Left kidney (tissue), 2 donors: ENCODE data around the gene KRTAP10-7. TPM values are rescaled to one million over a fixed set of nuclear protein-coding genes. Genes with fewer than 3 reads are reported as not detected.
"Not testable (repeated sequence)": the region's sequence is repeated elsewhere in the genome, so short reads cannot be mapped to it uniquely, and the experiment has no call there.

Source experiments
- DNase-seq: peaks from one replicate; pipeline ENCODE4 v3.0.0-alpha.2; 2013
- polyA plus RNA-seq: library from polyadenylated mRNA; unstranded; fragments of 120-200 nt; gene quantifications from one replicate; pipeline ENCODE4 v1.2.1, GENCODE V29; 2013; ENCODE audit not compliant: insufficient read length

KRTAP10-7 gene
- polyA plus RNA-seq, 1 donor, result not detected

DNA sequence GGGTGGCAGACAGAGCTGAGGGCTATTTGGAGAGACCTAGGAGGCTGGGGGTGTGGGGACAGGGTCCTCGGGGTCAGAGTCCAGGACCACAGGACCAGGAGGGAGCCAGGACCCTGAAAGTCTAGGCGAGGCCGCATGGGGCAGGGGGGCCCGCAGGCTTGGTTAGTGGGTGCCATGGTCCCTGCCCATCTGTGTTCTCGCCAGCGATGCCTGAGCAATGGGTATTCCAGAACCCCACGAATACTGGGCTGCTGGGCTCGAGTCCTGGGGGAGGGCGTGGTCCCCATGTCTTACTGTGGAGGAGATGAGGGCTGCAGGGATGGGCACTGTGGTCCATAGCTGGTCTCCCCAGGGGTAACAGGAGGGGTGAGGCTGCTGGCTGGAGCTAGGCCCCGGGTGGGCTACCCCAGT, 10.1 kb upstream of the KRTAP10-7 start:
- DNase-seq, result no peak

GRCh38 chr21:44590897-44591800, 9.2 kb upstream of the KRTAP10-7 start:
- not testable (repeated sequence) for DNase-seq

GRCh38 chr21:44591801-44592130, 8.6 kb upstream of the KRTAP10-7 start:
- DNase-seq, result not testable (repeated sequence)

DNA sequence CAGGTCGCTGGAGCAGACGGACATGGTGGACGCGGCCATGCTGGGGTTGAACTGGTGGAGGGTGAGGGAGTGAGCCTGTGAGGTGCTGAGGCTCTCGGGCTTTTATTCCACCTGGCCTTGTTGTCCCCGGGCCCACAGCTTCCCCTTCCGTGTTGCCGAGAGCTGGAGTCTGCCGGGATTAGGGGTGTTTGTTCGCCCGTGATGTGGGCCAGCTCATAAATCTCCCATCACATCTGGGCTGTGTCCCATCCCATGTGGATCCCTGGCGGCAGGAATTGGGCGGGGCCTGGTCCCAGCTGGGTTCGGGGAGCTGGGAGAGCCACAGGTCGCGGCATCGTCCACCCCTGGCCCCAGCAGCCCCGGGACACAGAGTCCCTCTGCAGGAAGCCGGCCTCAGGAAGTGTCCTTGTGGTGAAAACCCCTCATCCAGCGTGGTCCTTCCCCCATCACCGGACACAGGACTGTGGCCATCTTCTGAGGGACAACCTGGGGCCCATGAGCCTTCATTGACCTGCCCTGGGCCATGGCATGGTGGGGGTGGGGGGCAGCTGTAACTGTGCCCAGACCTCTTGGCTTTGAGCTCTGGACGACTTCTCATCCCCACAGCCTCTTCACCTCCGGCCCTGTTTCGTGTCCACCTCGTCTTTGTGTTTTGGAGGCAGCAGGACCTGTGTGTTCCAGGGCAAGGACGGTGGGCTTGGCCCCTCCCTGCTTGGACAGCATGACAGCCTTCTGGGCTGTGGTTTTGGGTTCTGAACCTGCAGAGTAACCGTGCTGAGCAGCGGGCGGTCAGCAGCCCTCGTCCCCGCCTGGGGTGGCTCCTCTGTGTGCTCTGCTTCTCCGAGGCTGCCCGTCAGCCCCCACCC, 7.7 kb upstream of the KRTAP10-7 start, which contains the start of gene KRTAP10-6:
Gene KRTAP10-6, minus strand, starts transcription at position 60 of the 866 bp plus-strand sequence. Its CDS starts 21 bp downstream, at position 39.
- no peak for DNase-seq

DNA sequence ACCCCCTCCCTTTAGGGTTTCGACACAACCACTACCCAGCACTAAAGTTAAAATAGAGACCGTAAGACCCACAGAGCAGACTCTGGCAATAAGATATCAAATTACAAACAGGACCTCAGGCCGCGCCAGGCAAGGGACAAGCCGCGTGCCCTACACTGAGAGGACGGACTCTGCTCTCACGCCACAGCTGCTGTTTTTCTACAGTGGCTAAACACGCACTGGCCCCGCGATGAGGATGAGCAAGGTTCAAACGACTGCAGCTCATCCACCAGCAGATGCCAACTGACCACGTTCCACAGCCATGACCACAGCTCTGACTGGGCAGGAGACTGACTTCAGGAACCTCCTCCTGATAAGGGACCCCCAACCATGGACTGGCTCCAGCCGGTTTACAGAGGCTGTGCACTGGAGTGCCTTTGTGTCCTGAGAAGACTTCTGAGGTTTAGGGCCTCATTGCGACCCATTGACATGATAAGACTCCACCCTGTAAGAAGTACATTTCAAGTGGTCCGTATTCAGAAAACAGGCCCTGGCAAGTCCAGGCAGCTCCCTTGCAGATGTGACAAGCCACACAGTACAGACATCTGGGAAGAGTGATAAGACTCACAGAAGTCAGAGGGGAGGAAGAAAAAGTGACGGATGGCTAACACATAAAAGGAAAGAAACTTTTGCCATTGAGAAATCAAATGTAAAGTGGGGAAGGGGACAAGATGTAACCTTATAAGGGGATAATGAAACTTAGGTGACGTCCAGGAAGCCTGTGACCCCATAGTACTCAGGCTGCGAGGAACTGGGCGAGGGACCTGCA, 6.6 kb upstream of the KRTAP10-7 start:
- DNase-seq, result peak; percentile 33

DNA sequence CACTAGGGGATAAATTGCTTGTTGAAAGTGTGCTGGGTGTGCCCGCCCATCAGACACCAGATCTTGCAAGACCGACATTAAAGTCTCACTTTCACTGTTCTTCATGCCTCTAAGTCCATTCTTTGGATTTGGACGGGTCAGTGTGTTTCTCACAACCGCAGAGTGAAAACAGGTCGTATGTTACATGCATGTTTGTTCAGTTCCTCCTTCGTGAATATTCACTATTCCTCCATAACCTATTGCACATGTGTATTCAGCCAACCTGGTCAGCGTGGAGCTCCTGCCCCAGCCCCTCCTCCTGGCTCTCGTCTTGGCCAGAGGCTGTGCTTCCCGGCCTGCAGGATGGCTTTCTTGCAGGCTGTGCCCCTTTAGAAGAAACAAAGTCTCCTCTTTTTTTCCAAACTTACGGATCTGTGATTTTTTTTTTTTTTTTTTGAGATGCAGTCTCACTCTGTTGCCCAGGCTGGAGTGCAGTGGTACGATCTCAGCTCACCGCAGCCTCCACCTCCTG, 5.9 kb upstream of the KRTAP10-7 start:
- DNase-seq, result no peak

GRCh38 chr21:44595524-44595923, 4.9 kb upstream of the KRTAP10-7 start:
- DNase-seq, result no peak

GRCh38 chr21:44596068-44596725, 4.2 kb upstream of the KRTAP10-7 start:
- DNase-seq, result no peak

DNA sequence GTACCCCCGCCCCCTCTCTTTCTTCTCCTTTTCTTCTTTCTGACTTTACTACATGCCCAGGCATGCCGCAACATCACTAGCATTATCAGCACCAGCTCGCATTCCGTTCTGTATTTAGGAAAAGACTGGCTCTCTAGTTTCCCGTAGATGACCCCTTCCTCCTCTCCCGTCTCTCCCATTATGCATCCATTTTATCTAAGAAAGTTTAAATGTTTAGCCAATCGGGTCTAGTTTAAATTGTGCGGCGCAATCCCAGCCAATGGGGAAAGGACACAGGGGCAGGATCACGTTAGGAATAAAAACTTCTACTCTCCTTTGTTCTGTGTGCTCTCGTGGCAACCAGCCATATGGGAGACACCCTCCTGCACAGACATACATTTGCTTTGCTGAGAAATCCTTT, 2.3 kb upstream of the KRTAP10-7 start:
- DNase-seq, result no peak

- DNase-seq, result no peak
These were observed 950 bp upstream of the KRTAP10-7 start for GRCh38 chr21:44599264-44600029.

- DNase-seq, result not testable (repeated sequence)
These were observed 694 bp downstream of the KRTAP10-7 start for GRCh38 chr21:44601091-44601490.

- no peak for DNase-seq
These were observed 1.4 kb downstream of the KRTAP10-7 start for GRCh38 chr21:44601596-44602462.

- DNase-seq, result no peak
These were observed 2.1 kb downstream of the KRTAP10-7 start for GRCh38 chr21:44602463-44602850.

- no peak for DNase-seq
These were observed 2.9 kb downstream of the KRTAP10-7 start for GRCh38 chr21:44603109-44603875.

DNA sequence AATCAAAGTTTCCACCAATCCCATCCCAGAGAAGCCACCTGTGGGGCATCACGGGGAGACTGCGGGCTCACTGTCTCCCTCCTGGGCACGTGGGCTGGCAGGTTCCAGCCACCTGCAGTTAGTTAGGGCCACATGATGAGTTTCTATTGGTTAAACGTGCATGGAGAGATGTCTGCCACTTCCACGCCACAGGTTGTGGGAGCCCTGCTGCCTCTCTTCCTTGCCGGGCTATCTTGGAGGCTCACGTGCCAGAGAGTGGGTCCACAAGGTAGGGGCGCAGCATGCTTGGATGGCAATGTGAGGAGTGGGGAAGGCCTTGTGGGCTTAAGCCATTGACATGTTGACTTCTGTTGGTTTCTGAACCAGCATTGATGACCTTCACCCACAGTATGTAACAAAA, 3.5 kb downstream of the KRTAP10-7 start:
- DNase-seq, result no peak

DNA sequence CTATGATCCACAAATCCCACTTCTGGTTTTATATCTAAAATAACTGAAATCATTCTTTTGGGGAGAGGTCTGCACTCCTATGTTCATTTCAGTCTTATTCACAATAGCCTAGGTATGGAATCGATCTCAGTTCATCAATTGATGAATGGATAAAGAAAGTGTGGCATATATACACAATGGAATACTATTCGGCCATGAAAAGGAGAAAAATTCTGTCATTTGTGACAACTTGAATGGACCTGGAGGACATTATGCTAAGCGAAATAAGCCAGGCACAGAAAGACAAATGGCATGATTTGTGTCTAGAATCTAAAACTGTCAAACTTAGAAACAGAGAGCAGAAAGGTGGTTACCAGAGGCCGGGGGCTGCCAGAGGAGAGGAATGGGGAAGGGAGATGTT, 6.1 kb downstream of the KRTAP10-7 start:
- DNase-seq, result no peak

GRCh38 chr21:44609193-44609592, 8.8 kb downstream of the KRTAP10-7 start:
- no peak for DNase-seq

- DNase-seq, result not testable (repeated sequence)
These were observed 9.9 kb downstream of the KRTAP10-7 start for GRCh38 chr21:44610157-44610843.
